Measurements from ENCODE around the gene RPS6KB2. TPM values are rescaled to one million over a fixed set of nuclear protein-coding genes. Genes with fewer than 3 reads are reported as not detected.

RPS6KB2 gene
- total RNA-seq, 1 donor from 2014 or later = 40.0 TPM

DNA sequence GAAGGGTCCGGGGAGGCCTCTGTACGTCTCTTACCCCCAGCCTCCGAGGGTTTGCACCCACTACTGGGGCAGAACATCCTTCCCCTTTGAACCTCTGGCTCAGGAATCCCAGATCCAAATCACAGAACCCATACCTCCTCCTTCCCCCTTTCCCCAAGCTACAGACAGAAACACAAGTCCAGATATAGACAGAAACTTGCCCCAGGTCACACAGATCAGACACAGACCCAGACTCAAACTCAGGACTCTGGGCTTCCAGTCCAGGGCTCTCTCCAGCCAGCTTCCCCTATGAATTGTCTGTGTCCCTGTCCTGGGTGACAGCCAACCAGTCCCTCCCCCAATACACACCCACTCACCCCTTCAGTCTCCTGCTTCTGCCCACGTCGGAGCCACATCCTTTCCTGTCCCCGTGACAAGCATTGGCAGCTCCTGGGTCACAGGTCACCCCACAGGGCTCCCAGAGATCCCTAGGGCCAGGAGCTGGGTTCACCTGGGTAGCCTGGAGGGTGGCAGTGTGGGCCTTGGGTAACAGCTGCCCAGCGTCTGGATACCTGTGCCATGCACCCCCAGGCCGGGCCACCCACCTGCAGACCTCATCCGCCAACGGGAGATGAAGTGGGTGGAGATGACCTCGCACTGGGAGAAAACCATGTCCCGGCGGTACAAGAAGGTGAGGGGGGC lies 23.6 kb upstream of the RPS6KB2 start:
- intact Hi-C loops (cut with DNase I) = loop anchor here (10.0 kb wide), 1 partner anchor 100 kb away; the partner anchor contains the start of genes CDK2AP2 and PITPNM1
- TF ChIP-seq, protein P1, sequence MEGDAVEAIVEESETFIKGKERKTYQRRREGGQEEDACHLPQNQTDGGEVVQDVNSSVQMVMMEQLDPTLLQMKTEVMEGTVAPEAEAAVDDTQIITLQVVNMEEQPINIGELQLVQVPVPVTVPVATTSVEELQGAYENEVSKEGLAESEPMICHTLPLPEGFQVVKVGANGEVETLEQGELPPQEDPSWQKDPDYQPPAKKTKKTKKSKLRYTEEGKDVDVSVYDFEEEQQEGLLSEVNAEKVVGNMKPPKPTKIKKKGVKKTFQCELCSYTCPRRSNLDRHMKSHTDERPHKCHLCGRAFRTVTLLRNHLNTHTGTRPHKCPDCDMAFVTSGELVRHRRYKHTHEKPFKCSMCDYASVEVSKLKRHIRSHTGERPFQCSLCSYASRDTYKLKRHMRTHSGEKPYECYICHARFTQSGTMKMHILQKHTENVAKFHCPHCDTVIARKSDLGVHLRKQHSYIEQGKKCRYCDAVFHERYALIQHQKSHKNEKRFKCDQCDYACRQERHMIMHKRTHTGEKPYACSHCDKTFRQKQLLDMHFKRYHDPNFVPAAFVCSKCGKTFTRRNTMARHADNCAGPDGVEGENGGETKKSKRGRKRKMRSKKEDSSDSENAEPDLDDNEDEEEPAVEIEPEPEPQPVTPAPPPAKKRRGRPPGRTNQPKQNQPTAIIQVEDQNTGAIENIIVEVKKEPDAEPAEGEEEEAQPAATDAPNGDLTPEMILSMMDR (IDR thresholded peaks at IDR 0.05) = no peak
- Histone ChIP-seq H3K36me3 (peaks cover 10% of the 10 kb centered on the region), H3K4me3 (peak overlapping the region; percentile 49), H3K9me3 (no peaks in the 10 kb centered on the region), H3K4me1 (peaks cover 34% of the 10 kb centered on the region), H3K27ac (peak overlapping the region; percentile 72), H3K27me3 (no peaks in the 10 kb centered on the region)
- DNase-seq (peak; percentile 83), ATAC-seq (peak; percentile 33)

DNA sequence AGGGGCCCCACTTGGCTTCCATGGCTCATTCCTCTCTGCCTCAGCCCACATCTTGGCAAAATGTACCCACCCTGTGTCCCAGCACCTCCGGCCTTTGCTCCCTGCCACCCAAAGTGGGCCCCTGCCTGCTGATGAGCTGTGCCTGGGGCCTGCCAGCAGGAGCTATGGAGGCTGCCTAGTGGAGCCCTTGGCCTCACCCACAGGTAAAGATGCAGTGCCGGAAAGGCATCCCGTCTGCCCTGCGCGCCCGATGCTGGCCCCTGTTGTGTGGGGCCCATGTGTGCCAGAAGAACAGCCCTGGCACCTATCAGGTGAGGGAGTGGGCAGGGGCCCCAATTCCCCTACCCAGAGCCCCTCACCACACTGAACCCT lies 23.1 kb upstream of the RPS6KB2 start:
- ATAC-seq (no peak), DNase-seq (no peak)
- TF ChIP-seq, protein P1 (IDR thresholded peaks at IDR 0.05) = no peak
- no peaks in the 10 kb centered on the region for H3K9me3 ChIP-seq
- no peaks in the 10 kb centered on the region for H3K27me3 ChIP-seq
- H3K4me1 ChIP-seq = peaks cover 33% of the 10 kb centered on the region
- peak overlapping the region; percentile 49 for H3K4me3 ChIP-seq
- peak overlapping the region; percentile 72 for H3K27ac ChIP-seq
- peaks cover 4% of the 10 kb centered on the region for H3K36me3 ChIP-seq
- intact Hi-C loops (cut with DNase I) = loop anchor here (10.0 kb wide), 1 partner anchor 100 kb away; the partner anchor contains the start of genes CDK2AP2 and PITPNM1

DNA sequence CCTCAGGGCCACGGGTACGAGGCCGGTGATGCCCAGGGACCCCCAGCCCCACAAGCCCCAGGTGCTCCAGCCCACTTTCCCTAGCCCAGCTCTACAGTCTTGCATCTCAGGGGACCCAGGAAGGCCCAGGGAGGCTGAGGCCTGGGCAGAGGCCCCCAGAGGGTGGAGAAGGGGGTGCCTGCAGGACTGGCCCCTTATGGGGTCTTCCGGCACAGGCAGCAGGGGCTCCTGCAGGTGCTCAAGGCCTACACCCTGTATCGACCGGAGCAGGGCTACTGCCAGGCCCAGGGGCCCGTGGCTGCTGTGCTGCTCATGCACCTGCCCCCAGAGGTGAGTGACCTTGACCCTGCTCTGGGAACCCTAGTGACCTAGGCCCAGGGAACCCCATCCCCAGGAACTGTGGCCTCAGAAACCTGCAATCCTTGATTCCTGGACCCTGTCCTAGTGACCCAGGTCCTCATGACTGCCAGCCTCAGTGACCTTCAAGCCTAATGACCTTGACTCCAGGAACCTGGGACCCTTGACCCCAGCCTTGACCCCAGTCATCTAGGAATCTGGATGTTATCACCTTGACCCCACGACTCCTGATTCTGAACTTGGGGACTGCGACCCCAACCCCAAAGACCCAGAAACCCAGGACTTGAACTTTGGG lies 22.5 kb upstream of the RPS6KB2 start:
- Histone ChIP-seq H3K4me3 (peak overlapping the region; percentile 49), H3K9me3 (no peaks in the 10 kb centered on the region), H3K36me3 (no peaks in the 10 kb centered on the region), H3K27me3 (no peaks in the 10 kb centered on the region), H3K4me1 (peaks cover 27% of the 10 kb centered on the region), H3K27ac (peak overlapping the region; percentile 36)
- intact Hi-C loops (cut with DNase I) = loop anchor here (10.0 kb wide), 1 partner anchor 99 kb away; the partner anchor contains the start of genes CDK2AP2 and PITPNM1
- ATAC-seq (no peak), DNase-seq (no peak)
- TF ChIP-seq, protein P1 (IDR thresholded peaks at IDR 0.05) = no peak

DNA sequence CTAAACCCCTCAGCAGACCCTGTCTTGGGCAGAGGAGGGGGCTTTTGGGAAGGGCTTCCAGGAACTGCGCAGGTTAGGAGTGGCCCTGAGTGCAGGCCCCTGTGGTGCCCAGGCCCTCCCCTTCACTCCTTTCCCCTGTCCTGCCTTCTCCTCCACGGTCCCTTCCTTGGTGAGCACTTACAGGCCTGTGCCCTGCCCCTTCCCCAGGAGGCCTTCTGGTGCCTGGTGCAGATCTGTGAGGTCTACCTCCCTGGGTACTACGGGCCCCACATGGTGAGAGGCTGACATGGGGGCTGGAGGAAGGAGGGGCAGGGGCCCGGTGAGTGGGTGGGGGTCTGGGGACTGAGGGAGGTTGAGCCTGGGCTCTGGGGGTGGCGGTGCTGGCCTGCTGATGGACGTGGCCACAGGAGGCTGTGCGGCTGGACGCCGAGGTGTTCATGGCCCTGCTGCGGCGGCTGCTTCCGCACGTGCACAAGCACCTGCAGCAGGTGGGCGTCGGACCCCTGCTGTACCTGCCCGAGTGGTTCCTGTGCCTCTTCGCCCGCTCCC lies 21.8 kb upstream of the RPS6KB2 start:
- DNase-seq = no peak
- H3K4me1 ChIP-seq = peaks cover 25% of the 10 kb centered on the region

DNA sequence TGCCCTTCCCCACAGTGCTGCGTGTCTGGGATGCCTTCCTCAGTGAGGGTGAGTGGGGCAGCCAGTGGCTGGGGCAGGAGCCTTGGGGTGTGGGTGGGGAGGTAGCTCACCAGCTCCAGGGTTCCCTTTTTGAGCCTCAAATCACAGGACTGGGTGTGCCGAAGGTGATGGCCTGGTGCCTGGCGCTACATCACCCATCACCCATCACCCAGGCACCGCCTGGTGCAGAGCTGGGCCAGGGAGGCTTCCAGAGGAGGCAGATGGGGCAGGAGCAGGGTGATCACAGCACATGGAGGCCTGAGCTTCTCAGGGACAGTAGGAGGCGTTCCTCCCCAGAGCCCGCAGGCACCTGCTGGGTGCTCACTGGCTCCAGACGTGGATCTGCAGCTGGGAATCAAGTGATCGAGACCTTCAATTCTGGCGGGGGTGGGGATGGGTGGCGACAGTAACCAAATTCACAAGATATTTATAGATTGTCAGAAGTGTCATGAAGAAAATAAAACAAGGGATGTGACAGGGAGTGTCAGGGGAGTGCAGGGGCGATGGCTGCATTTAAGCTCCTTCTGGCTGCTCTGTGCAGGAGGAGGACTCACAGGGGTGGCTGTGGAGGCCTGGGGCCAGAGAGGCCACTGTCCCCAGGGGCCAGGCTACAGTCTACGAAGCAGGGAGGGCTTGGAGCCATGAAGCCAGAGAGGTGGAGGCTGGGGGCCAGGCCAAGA lies 21.2 kb upstream of the RPS6KB2 start:
- Histone ChIP-seq H3K27me3 (no peaks in the 10 kb centered on the region), H3K4me1 (peaks cover 24% of the 10 kb centered on the region), H3K4me3 (no peak overlapping the region), H3K27ac (peak overlapping the region; percentile 36), H3K9me3 (no peaks in the 10 kb centered on the region), H3K36me3 (no peaks in the 10 kb centered on the region)
- intact Hi-C loops (cut with DNase I) = loop anchor here (10.0 kb wide), 1 partner anchor 98 kb away; the partner anchor contains the start of genes CDK2AP2 and PITPNM1
- TF ChIP-seq, protein P1 (IDR thresholded peaks at IDR 0.05) = no peak
- no peak for ATAC-seq
- no peak for DNase-seq

More for the DNA sequence above, 21.8 kb upstream of the RPS6KB2 start:
- TF ChIP-seq, protein P1 (IDR thresholded peaks at IDR 0.05) = no peak
- Histone ChIP-seq H3K36me3 (no peaks in the 10 kb centered on the region), H3K27me3 (no peaks in the 10 kb centered on the region), H3K27ac (peak overlapping the region; percentile 36), H3K9me3 (no peaks in the 10 kb centered on the region), H3K4me3 (no peak overlapping the region)
- intact Hi-C loops (cut with DNase I) = loop anchor here (10.0 kb wide), 1 partner anchor 98 kb away; the partner anchor contains the start of genes CDK2AP2 and PITPNM1
- no peak for ATAC-seq
